Stimulated activated CD4-positive, alpha-beta T cell treated with anti-CD3 and anti-CD28 coated beads, Interleukin-1b, Interleukin-23, amount 100 ng/mL, for 4 hours (primary cell): ENCODE measurements around the gene SLC22A23.
"Not testable (repeated sequence)": the region's sequence is repeated elsewhere in the genome, so short reads cannot be mapped to it uniquely, and the experiment has no call there.

Source experiments
- DNase-seq, 2 donors: peaks; one replicate each; pipeline ENCODE4 v3.0.0-alpha.2; 2020; ENCODE audit warnings: low read depth in 2 of 2

SLC22A23 gene

GRCh38 chr6:3385660-3386151, 71.1 kb downstream of the SLC22A23 start:
- no peak for DNase-seq

DNA sequence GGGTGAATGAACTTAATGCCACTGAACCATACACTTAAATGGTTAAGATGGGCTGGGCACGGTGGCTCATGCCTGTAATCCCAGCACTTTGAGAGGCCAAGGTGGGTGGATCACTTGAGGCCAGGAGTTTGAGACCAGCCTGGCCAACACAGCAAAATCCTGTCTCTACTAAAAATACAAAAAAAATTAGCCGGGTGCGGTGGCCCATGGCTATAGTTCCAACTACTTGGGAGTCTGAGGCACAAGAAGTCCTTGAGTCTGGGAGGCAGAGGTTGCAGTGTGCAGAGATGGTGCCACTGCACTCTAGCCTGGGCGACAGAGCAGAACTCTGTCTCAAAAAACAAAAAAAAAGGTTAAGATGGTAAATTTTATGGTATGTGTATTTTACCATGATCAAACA, 71.7 kb downstream of the SLC22A23 start:
- DNase-seq, result not testable (repeated sequence)

DNA sequence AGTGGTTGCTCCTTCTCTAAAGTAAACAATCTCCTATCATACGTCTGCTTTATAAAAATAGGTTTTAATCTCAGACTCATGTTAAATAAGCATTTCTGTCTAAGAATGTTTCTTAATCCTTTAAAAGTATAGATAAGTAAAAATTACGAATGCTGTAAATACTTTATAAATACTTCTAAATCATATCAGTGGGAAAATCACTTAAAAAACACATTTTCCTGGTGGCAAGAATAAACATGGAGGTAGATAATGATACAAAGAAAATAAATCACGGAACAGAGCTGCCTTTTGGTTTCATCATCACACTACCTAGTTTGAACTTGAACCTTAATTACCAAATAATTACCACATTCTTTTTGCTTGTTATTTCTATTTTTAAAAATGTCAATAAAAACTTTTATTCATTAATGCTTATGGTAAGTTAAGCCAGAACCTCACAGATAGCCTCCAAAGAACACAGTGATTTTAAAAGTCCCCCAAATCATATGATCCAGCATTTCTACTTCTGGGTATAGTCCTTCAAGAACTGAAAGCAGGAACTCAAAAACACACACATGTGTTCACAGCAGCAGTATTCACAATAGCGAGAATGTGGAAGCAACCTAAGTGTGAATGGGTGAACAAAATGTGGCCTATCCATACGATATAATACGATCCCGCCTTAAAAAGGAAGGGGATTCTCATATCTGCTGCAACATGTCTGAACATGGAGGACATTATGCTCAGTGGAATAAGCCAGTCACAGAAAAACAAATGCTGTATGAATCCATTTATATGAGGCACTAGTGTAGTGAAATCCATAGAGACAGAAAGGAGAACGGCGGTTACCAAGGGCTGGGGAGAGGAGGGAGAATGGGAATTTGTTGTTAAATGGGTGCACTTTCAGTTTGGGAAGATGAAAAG, 72.4 kb downstream of the SLC22A23 start:
- DNase-seq, result no peak

GRCh38 chr6:3383525-3383924, 73.3 kb downstream of the SLC22A23 start:
- DNase-seq, result no peak

- no peak for DNase-seq
These were observed 74.2 kb downstream of the SLC22A23 start for GRCh38 chr6:3382326-3383279.

GRCh38 chr6:3381233-3381921, 75.5 kb downstream of the SLC22A23 start:
- DNase-seq, result no peak

DNA sequence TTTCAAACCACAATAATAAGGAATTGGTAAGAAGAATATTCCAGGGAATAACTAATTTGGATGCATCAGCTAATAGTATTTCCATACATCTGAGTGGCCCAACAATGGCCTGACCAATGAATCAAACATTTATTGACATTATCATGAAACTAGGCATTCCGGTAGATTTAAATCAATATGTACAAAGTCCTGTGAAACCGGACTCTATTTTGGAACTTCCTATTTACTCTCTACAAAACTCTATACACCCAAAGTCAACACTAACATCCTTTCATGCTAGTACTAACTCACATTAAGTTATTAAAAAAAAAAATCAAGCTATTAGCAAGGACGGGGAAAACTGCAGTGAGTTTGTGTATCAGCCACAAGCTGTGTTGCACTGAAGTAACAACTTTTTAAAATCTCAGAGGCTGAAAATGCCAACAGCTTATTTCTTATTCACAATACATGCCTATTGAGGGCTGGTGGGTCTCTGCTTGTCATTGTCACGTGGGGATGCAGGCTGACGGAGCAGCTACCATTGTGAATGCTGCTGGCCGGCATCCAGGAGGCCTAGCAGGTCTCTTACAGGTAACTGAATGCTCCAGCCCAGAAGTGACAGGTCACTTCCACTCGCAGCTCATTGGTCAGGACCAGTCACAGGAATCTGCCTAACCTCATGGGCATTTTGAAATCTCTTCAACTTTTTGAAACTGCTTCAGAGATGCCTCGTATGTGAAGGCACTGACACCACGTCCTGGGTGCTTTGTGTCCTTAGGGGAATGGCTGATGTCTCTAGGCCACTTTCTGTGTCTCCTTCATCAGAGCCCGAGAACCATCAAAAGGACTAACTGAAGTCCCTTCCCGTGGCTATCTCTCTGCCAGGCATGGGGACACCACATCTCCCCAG, 76.3 kb downstream of the SLC22A23 start:
- no peak for DNase-seq

DNA sequence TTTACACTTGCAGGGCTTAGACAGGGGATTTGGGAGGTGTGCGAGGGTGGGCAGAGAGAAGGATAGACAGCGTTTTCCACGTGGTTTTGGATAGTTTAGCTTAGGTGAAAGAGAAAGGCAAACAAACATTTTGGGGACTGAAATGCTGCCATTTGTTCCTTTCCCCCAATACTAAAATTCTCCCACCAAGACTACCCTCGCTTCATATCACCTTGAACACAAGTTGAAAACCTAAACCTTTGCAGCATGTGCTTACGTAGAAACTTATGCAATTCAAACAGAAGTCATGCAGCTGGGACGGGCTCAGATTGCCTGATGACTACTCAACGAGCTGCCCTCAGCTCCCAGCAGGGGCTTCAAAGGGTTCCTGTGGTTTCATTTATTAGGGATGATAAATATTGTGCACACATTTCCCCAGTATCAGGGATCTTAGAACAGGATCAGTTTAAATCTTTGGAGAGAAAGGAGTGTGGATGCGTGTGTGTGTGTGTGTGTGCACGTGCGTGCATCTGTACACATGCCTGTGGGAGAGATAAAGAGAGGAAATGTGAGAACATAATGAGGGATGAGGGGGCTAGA, 77.3 kb downstream of the SLC22A23 start:
- DNase-seq, result no peak

DNA sequence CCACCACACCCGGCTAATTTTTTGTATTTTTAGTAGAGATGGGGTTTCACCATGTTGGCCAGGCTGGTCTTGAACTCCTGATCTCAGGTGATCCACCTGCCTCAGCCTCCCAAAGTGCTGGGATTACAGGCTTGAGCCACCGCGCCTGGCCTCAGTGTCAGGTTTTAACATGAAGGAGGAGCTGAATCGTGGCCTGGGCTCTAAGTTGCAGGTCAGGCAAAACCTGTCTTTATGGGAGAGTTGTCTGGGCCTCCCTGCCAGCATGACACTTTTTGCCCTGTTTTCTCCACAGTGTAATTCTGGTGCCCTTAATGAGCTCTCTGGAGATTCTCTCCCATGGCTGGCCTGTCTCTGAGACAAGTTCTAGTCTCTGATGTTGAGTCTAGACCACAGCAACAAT, 78.0 kb downstream of the SLC22A23 start:
- not testable (repeated sequence) for DNase-seq

GRCh38 chr6:3378398-3378782, 78.5 kb downstream of the SLC22A23 start:
- DNase-seq, result not testable (repeated sequence)

DNA sequence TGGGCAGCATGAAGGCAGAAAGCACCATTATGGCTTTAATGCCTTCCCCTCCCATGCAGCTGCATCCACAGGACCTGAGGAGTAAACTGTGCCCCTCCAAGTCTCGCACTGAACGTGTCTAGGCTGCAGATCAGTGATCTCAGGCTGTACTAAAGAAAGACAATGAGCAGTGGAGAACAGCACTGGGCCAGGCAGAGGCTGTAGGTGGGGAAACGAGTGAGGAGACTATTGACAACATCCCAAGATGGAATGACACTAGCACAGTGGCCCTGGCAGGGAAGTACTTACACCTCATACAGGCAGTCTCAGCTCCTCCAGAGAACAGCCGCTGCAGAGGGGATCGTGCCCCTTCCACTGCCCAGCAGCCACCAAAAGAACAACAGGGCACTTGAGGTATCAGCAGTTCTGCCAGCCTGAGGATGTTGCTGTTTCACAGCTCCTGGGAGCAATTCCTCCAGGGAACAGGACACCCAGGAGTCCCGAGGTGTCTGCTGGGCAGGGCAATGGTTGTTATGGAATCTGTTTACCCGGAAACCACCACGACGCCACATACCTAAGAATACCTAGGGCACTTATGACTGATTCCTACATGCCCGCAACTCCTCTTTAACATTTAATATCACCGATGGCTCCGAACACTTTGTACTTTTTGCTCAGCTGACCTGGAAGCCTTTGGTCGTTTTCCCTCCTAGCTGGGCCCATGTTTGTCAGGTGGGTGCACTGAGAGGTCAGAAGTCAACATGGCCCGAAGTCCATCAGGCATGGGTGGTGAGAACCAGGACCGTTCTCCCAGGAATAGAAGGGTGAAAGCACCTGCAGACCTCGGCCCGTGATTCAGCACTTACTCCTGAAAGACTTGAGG, 79.1 kb downstream of the SLC22A23 start:
- no peak for DNase-seq

GRCh38 chr6:3376893-3377535, 79.8 kb downstream of the SLC22A23 start:
- DNase-seq, result no peak

DNA sequence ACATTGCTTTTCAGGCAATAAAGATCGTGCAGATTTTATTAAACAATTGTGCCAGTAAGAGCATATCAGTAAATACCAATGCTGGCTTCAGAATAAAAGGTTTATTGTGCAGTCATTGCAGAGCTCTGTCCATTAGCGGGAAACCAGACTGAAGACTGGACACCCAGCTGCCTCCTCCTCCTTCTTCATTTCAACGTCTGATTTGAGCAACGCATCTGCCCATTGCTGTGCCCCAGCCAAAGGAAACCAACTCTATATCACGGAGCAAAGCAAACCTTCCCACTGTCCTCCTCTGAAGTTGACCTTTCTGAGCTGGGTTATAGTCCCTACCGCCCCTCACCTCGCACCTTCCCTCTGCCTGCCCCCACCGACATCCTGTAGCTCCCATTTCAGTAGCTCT, 80.8 kb downstream of the SLC22A23 start:
- no peak for DNase-seq

DNA sequence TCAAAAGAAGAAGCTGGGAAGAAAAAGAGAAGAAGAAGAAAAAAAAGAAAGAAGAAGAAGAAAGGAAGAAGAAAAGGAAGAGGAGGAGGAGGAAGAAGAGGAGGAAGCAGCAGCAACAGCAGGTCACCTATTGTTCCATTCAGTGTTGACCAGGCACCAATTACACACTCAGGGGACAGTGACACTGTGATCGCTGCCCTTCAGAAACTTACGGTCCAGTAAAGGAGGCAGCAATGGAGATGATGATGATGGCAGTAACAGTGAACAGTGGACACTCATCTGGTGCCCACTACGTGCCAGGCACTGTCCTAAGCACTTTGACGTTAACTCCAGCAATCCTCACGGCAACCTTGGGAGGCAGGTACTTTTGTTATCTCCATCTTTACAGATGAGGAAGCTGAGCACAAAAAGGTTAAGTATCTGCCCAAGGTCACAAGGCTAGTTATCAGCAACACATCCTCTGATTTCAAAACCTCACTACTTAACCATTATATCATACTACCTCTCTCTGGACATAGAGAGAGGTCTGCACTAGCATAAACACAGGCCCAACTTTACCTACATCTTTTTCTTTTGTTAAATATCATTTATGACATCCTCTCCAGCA, 83.2 kb downstream of the SLC22A23 start:
- DNase-seq, result no peak

- DNase-seq, result no peak
These were observed 83.8 kb downstream of the SLC22A23 start for GRCh38 chr6:3372912-3373554.

DNA sequence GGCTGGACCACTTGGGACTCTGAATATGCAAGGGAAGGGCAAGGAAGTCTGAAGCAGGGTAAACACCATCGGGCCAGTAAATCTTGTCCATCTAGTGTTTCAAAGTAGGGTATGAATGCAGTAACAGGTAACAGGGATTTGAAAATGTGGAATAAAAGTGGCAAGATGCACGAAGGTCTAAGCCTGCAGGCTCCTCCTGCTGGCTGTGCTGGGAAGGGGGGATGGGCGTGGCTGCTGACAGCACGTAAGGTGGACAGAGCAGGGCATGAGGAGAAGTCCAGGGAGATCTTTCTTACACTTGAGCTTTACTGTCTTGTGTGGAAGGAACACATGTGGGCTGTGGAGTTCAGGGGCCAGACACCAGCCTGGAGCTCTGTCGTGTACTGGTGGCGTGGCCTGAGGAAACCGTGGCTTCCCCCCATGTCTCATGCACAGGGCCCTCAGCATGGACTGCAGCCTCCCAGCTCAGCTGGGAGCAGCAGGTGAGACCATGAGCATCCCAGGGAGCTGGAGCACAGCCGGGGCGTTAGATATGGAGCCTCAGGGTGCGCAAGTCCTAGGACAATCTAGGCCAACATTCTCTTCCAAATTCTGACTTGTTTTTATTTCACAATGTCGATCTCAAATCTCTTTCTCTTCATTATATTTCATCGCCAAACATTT, 84.5 kb downstream of the SLC22A23 start:
- DNase-seq, result no peak

DNA sequence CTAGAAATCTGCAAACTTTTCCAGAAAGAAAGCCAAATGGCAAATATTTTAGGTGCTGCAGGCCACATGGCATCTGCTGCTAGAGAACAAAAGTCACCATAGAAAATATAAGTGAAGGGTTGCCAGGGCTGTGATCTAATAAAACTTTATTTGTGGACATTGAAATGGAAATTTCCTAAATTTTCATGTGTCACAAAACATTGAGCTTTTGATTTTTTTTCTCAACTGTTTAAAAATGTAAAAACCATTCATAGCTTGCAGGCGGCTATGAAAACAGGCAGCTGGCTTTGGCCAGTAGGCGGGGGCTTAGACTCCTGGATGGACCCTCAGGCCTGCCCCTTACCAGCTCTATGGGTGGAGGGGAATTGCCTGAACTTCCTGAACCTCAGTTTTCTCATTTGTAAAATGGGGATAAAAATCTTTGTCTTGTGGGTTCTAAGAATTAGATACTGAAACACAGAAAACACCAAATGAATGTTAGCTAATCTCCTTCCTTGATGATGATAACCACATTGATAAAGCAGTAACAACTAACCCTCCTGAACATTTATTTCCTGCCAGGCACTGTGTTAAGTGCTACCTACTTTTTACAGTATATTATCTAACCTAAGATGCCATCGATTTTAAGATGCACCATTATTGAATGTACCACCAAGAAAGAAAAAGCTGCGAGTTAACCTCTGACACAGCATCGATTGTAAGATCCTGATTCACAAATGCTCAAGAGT, 85.5 kb downstream of the SLC22A23 start:
- DNase-seq, result no peak
